ENCODE measurements around the gene IGF2BP1.

DNA sequence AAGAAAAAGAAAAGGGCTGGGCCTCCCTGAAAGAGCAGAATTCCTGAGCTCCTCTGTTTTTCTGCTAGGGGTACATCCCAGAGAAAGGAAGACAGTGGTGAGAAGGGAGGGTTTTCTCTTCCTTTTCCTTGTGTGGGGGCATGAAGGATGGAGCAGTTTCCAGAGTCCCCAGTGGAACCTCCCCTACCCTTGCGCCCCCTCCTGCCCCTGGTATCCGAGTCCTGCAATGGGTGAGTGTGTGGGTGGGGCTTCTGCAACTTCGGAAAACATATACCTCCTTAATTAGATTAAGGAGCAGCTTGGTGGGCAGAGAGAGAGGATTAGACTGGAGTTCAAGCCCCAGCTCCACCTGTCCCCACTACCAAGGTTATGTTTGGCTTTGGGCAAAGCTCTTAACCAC, 23.4 kb upstream of the IGF2BP1 start:
- TF ChIP-seq, protein P1, sequence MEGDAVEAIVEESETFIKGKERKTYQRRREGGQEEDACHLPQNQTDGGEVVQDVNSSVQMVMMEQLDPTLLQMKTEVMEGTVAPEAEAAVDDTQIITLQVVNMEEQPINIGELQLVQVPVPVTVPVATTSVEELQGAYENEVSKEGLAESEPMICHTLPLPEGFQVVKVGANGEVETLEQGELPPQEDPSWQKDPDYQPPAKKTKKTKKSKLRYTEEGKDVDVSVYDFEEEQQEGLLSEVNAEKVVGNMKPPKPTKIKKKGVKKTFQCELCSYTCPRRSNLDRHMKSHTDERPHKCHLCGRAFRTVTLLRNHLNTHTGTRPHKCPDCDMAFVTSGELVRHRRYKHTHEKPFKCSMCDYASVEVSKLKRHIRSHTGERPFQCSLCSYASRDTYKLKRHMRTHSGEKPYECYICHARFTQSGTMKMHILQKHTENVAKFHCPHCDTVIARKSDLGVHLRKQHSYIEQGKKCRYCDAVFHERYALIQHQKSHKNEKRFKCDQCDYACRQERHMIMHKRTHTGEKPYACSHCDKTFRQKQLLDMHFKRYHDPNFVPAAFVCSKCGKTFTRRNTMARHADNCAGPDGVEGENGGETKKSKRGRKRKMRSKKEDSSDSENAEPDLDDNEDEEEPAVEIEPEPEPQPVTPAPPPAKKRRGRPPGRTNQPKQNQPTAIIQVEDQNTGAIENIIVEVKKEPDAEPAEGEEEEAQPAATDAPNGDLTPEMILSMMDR (IDR thresholded peaks at IDR 0.05; ENCODE audit: low read depth, low read length), result no peak
- TF ChIP-seq EZH2phosphoT487 (IDR thresholded peaks at IDR 0.05; ENCODE audit: low read depth), result no peak
